H1 (cell line): Measurements from ENCODE around the gene BTG2. TPM values are rescaled to one million over a fixed set of nuclear protein-coding genes. Genes with fewer than 3 reads are reported as not detected.

Experiments
- ATF3 ChIP-seq: IDR thresholded peaks from 2 replicates; pipeline ENCODE4 v1.6.1; 2011; ENCODE audit warnings: low read depth, mild to moderate bottlenecking, low read length; ENCODE audit not compliant: insufficient read depth
- E2F6 ChIP-seq: IDR thresholded peaks from 2 replicates; pipeline ENCODE4 v1.6.1; 2012; ENCODE audit warnings: inconsistent platforms
- POU5F1 ChIP-seq: IDR thresholded peaks from 2 replicates; pipeline ENCODE4 v1.6.1; 2011; ENCODE audit warnings: low read depth, mild to moderate bottlenecking, low read length, moderate library complexity
- polyA plus RNA-seq, 7 experiments: library from polyadenylated mRNA; depleted of rRNA in 3 of 7; stranded (reverse) in 5 of 7; unstranded in 2 of 7; fragments of >200 nt in 5 of 7; fragments of 200-250 nt in 2 of 7; gene quantifications; 1 replicate in 5 of 7; 2 replicates in 1 of 7; 4 replicates in 1 of 7; pipeline versions ENCODE4 v1.2.1 to v1.2.3, GENCODE V29; 2011 to 2013; ENCODE audit warnings: missing spikeins in 2 of 7, mixed read lengths in 2 of 7
- total RNA-seq: library from RNA; stranded (reverse); fragmentation: NEBNext Ultra II Directional; extraction: Animal tissue kit (Norgen Biotek cat#: 25700); gene quantifications from 2 replicates; pipeline ENCODE4 v1.2.1, GENCODE V29; 2021

BTG2 gene
- total and polyA plus RNA-seq, 2 of the 8 experiments (the other 6 are each of a cell fraction or from before 2014, with no cell fraction given): 4.8 to 11.0 TPM

- TF ChIP-seq E2F6: no peak
- TF ChIP-seq ATF3: no peak
- no peak for TF ChIP-seq POU5F1
Measured at GRCh38 chr1:203354246-203354645, 48.9 kb downstream of the BTG2 start (continued).
